Colonic mucosa (tissue), 4 donors: ENCODE measurements around the gene LRRN2. TPM values are rescaled to one million over a fixed set of nuclear protein-coding genes. Genes with fewer than 3 reads are reported as not detected.

Experiments used
- DNase-seq: peaks from one replicate; pipeline ENCODE4 v3.0.0-alpha.2; 2020
- H3K27ac ChIP-seq: fragments of 200-600 bp; one replicate; pipeline ENCODE4 v1.8.0; 2021
- H3K27me3 ChIP-seq: fragments of 200-600 bp; one replicate; pipeline ENCODE4 v1.8.0; 2021
- H3K36me3 ChIP-seq: fragments of 200-600 bp; one replicate; pipeline ENCODE4 v1.8.0; 2021
- H3K4me1 ChIP-seq: fragments of 200-600 bp; one replicate; pipeline ENCODE4 v1.8.0; 2021; ENCODE audit warnings: mild to moderate bottlenecking
- H3K4me3 ChIP-seq: fragments of 200-600 bp; one replicate; pipeline ENCODE4 v1.8.0; 2021
- H3K9ac ChIP-seq, 2 donors: one replicate each; pipeline ENCODE4 v1.7.0; 2013; ENCODE audit warnings: control low read depth in 2 of 2, low read depth in 2 of 2, low read length in 2 of 2
- H3K9me3 ChIP-seq: fragments of 200-600 bp; one replicate; pipeline ENCODE4 v1.8.0; 2021
- intact Hi-C: fragments of 100-400 bp; cut with DNase I; formaldehyde crosslinking; loops from one replicate; pipeline ENCODE4 v1.14.1; 2022
- total RNA-seq, 2 donors: library from RNA; stranded (reverse); fragmentation: NEBNext Ultra II Directional in 1 of 2; extraction: Animal tissue kit (Norgen Biotek cat#: 25700) in 1 of 2; gene quantifications; one replicate each; pipeline ENCODE4 v1.2.1, GENCODE V29; 2021
- TF ChIP-seq, protein P1 (sequence below): fragments of 200-600 bp; IDR thresholded peaks from one replicate; pipeline ENCODE4 v1.8.0; 2022; ENCODE audit warnings: antibody characterized with exemption, mild to moderate bottlenecking
- donor health status: healthy.
- donor health status: DM: no; HTN: no; CAD: no.
- donor health status: DM: no; HTN: no; CAD: no.

The LRRN2 gene
- total RNA-seq, 2 donors from 2014 or later, result 13.1 to 13.9 TPM

DNA sequence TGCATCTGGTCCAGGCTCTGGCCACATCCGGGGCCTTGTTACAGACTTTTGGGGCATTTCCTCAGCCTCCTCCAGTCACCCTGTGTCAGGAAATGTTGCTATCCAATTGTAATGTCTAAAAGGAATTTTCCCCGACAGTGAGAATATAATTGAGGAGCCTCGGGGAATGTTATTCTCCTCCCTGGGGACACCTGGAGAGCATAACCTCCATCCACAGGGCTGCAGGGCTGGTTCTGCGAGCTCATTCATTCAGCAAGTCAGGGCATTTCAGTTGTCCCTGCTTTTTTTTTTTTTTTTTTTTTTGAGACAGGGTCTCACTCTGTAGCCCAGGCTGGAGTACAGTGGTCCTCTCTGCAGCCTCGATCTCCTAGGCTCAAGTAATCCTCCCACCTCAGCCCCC lies 96.7 kb downstream of the LRRN2 start:
- no peaks in the 10 kb centered on the region for H3K4me1 ChIP-seq

DNA sequence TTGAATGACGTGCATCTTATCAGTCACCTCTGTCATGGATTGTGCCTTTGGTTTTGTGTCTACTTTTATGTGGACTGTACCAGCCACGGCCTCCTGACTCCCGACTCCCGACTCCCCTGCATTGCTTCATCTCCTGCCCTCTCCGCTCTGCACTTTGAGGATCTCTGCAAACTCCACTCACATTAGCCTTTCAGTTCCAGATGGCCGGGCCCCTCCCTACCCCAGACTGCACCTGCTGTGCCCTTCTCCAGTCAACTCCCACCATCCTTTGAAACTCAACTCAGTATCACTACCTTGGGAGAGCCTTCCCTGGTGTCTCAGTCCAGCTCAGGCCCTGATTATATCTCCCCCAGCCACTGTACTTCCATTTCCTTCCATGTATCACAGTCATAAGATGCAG lies 97.9 kb downstream of the LRRN2 start:
- no peaks in the 10 kb centered on the region for H3K4me1 ChIP-seq
- TF ChIP-seq, protein P1, sequence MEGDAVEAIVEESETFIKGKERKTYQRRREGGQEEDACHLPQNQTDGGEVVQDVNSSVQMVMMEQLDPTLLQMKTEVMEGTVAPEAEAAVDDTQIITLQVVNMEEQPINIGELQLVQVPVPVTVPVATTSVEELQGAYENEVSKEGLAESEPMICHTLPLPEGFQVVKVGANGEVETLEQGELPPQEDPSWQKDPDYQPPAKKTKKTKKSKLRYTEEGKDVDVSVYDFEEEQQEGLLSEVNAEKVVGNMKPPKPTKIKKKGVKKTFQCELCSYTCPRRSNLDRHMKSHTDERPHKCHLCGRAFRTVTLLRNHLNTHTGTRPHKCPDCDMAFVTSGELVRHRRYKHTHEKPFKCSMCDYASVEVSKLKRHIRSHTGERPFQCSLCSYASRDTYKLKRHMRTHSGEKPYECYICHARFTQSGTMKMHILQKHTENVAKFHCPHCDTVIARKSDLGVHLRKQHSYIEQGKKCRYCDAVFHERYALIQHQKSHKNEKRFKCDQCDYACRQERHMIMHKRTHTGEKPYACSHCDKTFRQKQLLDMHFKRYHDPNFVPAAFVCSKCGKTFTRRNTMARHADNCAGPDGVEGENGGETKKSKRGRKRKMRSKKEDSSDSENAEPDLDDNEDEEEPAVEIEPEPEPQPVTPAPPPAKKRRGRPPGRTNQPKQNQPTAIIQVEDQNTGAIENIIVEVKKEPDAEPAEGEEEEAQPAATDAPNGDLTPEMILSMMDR, result no peak

More for the DNA sequence above, 96.7 kb downstream of the LRRN2 start:
- no peaks in the 10 kb centered on the region for H3K27me3 ChIP-seq
- H3K4me3 ChIP-seq, result no peak overlapping the region
- no peak overlapping the region for H3K27ac ChIP-seq
- intact Hi-C loops, result no loop called here
- no peak overlapping the region for H3K9ac ChIP-seq
- no peaks in the 10 kb centered on the region for H3K9me3 ChIP-seq
- no peaks in the 10 kb centered on the region for H3K36me3 ChIP-seq
- DNase-seq, result no peak
- TF ChIP-seq, protein P1, result no peak

DNA sequence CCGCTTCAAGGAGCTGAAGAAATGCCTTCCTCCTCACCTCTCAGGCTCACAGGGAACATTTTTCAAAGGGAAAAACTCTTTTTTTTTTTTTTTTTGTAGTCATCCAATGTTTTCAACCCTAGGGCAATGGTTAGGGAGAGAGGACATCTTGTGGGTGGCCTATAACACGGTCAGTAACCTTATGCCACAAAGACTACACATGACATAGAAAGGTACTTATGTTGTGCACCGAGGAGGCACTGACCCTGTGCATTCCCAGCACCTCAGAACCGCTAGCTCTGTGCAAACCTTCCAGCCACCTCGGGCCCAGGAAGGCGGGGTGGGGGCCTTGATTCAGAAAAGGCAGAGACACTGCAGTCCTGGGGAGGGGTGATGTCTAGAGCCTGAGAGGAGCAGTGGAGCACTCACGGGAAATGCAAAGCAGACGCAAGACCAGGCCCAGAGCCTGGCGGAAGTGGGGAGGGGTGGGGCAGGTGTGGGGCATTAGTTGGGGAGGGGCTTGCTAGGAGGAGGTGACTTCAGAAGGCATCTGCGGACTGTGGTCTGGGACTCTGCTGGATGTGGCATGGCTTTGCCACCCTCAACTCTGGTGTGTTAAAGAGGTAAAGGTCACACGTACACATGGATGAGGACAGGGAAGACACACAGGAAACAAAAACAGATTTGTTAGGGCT lies 100.7 kb downstream of the LRRN2 start:
- intact Hi-C loops, result no loop called here
- DNase-seq, result no peak
- H3K9ac ChIP-seq, result no peak overlapping the region
- TF ChIP-seq, protein P1, result no peak
- H3K27me3 ChIP-seq, result no peaks in the 10 kb centered on the region
- no peaks in the 10 kb centered on the region for H3K9me3 ChIP-seq
- no peak overlapping the region for H3K4me3 ChIP-seq
- no peaks in the 10 kb centered on the region for H3K4me1 ChIP-seq
- no peak overlapping the region for H3K27ac ChIP-seq
- H3K36me3 ChIP-seq, result no peaks in the 10 kb centered on the region

More for the DNA sequence above, 97.9 kb downstream of the LRRN2 start:
- no peak overlapping the region for H3K9ac ChIP-seq
- no peak overlapping the region for H3K4me3 ChIP-seq
- no peak for DNase-seq
- intact Hi-C loops, result no loop called here
- no peaks in the 10 kb centered on the region for H3K36me3 ChIP-seq
- no peaks in the 10 kb centered on the region for H3K27me3 ChIP-seq
- no peak overlapping the region for H3K27ac ChIP-seq
- no peaks in the 10 kb centered on the region for H3K9me3 ChIP-seq

DNA sequence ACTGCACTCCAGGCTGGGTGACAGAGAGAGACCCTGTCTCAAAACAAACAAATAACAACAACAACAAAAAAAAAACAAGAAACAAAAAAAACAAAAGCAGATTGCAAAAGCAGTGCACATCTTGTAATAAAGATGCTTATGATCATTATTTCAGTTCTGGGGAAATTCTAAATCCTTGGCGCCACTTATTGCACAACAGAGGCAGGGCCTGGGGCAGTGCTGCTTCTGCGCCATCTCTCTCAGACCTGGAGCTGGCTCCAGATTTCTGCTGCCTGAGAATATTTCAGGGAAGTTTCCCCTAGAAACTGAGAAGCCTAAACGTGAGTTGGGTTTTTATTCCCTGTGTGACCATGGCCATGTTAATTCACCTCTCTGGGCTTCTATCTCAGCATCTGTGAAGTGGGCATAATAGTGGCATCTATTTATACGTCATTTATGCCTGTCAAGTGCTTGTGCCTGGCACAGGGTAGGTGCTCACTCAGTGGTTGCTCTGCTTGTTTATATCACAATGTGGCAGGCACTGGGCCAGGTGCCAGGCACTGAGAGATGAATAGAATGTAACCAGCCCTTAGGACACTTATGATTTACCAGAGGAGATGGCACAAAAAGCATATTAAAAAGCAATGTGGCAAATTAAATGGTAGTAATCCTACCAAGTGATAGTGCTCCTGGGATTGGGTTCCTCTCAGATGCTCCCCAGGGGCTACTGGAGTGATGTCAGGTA lies 101.5 kb downstream of the LRRN2 start:
- Histone ChIP-seq H3K27me3 (no peaks in the 10 kb centered on the region), H3K4me3 (no peak overlapping the region), H3K9me3 (no peaks in the 10 kb centered on the region), H3K9ac (no peak overlapping the region), H3K36me3 (no peaks in the 10 kb centered on the region), H3K27ac (no peak overlapping the region), H3K4me1 (no peaks in the 10 kb centered on the region)
- intact Hi-C loops, result no loop called here
- TF ChIP-seq, protein P1, result no peak
- DNase-seq, result no peak

DNA sequence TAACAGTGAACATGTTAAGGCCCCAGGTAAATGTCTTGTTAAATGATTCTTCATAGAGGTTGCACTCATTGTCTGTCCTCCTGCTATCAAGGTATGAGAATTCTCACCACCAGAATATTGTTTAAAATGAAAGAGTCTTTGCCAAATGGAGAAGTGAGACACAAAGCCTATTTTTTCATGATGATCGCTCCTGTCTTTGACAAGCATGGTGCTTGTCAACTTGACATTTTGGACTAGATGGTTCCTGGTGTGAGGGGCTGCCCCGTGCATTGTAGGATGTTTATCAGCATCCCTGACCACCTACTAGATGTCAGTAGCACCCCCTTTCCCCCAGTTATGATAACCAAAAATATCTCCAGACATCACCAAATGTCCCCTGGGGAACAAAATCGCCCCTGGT lies 103.8 kb downstream of the LRRN2 start:
- H3K36me3 ChIP-seq, result no peaks in the 10 kb centered on the region
- intact Hi-C loops, result no loop called here
- no peak overlapping the region for H3K4me3 ChIP-seq
- peaks cover 3% of the 10 kb centered on the region for H3K4me1 ChIP-seq
- H3K9ac ChIP-seq, result no peak overlapping the region
- H3K9me3 ChIP-seq, result no peaks in the 10 kb centered on the region
- H3K27ac ChIP-seq, result no peak overlapping the region
- DNase-seq, result no peak
- no peaks in the 10 kb centered on the region for H3K27me3 ChIP-seq
- TF ChIP-seq, protein P1, result no peak
